Effector CD8-positive, alpha-beta T cell (primary cell): ENCODE results near the gene EBP.
"Not testable (repeated sequence)": the region's sequence is repeated elsewhere in the genome, so short reads cannot be mapped to it uniquely, and the experiment has no call there.

Experiments used
- DNase-seq: peaks from one replicate; lab custom pipeline; 2025; lab: John Stamatoyannopoulos, UW

The EBP gene

DNA sequence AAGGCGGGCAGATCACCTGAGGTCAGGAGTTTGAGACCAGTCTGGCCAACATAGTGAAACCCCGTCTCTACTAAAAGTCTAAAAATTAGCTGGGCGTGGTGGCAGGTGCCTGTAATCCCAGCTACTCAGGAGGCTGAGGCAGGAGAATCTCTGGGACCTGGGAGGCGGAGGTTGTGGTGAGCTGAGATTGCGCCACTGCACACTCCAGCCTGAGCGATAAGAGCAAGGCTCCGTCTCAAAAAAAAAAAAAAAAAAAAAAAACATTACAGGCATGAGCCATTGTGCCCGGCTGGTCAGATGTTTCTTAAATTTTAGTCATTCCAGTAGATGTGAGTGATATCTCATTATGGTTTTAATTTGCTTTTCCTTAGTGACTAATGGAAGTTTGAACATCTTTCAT is 4.2 kb downstream of the EBP start:
- not testable (repeated sequence) for DNase-seq

DNA sequence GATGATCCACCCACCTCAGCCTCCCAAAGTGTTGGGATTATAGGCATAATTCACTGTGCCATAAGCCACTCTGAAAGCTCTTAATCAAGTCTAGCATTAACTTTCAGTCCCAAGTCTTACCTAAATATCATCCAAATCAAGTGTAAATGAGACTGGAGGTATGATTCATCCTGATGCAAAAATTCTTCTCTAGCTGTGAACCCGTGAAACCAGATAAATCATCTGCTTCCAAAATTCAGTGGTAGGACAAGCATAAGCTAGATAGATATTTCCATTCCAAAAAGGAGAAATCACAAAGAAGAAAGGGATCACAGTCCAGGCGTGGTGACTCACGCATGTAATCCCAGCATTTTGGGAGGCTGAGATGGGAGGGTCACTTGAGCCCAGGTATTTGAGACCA is 9.1 kb downstream of the EBP start:
- no peak for DNase-seq

DNA sequence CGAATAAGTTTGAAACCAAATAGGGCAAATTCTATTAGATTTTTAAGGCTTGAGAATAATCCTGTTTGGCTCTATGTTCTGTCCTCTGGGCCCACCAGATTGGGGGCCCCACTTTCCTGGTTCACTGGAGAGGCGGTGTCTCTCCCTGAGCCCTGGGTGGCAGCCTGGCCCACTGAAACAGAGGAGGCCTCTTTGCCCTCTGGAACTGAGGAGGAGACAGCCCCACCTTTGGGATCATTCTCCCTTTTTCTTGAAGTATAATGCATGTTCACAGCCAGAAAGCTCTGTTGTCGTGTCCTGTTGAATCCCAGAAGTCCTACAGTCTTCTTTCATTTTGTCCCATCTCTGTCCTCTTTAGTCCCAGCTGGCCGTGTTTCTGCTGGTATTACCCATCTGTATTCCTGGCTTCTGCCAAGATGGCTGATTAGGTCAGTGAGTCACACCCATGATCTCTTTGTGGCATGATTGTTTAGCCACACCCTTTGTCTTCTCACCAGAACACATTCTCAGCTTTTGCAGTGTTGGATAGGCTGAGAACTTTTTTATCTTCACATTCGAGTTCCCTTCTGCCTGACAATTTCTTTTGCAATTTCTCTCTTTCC is 9.9 kb downstream of the EBP start:
- no peak for DNase-seq

DNA sequence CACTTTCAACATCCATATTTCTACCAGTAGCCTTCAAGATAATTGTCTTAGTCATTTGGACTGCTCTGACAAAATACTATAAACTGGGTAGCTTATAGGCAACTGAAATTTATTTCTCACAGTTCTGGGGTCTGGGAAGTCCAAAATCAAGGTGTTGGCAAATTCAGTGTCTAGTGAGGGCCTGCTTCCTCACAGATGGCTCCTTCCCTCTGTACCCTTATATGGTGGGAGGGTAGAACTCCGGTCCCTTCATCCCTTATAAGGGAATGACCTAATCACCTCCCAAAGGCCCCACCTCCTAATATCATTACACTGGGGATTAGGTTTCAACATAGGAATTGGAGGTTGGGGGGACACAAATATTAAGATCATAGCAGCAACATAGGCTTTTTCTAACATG is 10.6 kb downstream of the EBP start:
- no peak for DNase-seq

DNA sequence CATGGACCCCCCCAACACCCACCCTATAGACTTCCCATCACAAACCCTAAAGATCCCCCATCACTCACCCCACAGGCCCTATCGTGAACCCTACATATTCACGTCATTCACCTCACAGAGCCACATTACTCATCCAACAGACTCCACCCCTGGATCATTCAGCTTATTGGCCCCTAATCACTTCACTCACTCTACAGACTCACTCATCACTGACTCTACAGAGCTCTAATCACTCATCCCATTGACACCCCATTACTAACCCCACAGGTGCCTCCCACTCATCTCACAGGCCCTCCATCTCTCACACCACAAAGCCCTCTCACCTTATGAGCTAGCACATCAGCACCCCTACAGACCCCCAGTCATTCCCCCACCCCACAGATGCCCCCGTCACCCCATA is 11.6 kb downstream of the EBP start:
- DNase-seq: no peak

DNA sequence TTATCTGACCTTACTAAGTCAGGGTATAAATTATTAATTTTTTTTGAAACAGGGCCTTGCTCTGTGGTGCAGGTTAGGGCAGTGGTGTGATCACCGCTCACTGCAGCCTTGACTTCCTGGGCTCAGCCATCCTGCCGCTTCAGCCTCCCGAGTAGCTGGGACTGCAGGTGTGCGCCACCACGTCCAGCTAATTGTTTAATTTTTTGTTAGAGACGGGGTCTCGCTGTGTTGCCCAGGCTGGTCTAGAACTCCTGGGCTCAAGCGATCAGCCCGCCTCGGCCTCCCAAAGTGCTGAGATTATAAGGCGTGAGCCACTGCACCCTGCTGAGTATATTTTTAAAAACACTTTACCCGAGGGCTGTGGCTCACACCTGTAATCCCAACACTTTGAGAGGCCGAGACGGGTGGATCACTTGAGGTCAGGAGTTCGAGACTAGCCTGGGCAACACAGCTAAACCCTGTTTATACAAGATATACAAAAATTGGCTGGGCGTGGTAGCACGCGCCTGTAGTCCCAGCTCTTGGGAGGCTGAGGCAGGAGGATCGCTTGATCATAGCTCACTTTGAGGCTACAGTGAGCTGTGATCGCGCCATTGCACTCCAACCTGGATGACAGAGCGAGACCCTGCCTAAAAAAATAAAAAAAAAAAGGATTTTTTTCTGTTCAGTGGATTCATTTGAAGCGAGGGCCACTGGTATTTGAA is 17.2 kb downstream of the EBP start:
- no peak for DNase-seq

DNA sequence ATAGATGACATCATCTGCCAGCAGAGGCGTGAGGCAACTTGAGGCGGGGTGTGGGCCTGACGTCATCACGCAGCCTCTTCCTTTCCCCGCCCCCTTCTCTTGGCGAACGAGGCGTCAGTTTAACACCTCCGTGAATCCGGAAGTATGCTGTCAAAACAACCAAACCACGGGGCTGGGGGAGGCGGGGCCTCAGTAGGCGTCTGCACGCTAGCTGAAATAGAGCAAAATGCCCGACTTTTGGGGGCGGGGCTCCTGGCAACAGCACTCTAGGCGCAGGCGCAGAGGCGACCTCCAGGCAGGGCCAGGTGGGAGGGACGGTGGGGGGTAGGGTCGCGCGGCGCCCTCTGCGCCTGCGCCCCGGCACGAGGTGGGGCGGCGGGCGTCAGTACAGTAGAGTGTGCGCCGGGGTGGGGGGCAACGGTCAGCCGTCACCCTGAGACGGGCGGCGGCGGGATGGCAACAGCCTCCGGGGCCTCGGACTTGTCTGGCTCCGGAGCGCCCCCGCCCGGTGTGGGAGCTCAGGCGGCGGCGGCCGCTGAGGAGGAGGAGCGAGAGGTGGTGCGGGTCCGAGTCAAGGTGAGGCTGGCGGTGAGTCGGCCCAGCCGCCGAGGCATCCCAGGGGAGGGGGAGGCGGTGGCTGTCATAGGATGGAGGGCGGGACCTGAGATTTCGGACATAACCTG is 17.9 kb downstream of the EBP start, which contains the start of gene TBC1D25:
Gene TBC1D25, plus strand, starts transcription at position 370 of the 683 bp plus-strand sequence. Its CDS starts 84 bp downstream, at position 454.
- peak; percentile 94 for DNase-seq

DNA sequence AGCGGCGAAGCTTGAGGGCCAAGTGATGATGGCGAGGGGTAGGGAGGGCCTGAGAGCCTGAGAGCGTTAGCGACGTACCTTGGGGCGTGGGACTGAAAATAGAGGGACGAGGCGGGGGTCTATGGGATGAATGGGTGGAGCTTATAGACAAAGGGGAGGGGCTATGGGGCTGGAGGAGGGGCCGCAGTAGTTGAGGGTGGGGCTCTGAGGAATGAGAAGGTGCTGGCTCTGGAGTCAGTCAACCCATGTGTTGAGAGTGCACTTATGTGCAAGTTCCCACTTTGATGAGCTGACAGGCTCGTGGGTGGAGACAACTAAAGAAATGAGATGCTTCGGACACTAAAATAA is 18.4 kb downstream of the EBP start:
- DNase-seq: peak; percentile 46

DNA sequence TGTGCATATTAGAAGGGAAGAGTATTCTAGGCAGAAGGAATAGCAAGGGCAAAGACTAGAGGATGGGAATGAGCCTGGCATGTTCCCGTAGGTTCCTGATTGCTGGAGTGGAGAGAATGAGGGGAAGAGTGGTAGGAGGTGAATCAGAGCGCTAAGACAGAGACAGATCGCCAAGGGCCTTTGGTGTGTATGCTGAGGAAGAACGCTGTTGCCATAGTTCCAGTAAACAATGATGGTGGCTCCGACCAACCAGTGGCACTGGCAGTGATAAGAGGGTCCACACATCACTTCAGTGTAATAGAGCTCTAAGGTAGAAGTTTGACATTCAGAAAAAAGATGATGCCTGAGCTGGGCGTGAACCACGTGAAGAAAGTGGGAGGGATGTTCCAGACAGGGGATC is 18.9 kb downstream of the EBP start:
- no peak for DNase-seq

DNA sequence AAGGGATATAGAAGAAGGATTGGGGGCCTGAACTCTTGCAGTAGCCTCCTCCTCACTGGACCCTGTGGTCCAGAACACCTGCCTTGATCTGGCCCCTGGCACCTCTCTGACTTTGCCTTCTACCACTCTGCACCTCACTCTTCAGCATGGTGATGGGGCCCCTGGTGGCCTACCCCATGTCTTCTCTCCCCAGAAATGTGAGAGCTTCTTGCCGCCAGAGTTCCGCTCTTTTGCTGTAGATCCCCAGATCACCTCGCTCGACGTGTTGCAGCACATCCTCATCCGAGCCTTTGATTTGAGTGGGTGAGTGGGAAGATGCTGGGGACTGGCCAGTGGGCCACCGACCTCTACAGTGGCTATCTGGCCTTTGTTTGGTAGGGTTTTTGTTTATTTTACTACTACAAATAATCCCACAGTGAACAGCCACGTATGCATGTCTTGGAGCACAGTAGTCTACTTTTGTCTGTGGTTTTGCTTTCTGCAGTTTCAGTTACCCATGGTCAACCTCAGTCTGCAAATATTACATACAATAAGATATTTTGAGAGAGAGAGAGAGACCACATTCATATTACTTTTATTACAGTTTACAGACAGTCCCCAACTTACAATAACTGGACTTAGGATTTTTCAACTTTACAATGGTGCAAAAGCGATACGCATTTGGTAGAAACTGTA is 19.7 kb downstream of the EBP start:
- no peak for DNase-seq

DNA sequence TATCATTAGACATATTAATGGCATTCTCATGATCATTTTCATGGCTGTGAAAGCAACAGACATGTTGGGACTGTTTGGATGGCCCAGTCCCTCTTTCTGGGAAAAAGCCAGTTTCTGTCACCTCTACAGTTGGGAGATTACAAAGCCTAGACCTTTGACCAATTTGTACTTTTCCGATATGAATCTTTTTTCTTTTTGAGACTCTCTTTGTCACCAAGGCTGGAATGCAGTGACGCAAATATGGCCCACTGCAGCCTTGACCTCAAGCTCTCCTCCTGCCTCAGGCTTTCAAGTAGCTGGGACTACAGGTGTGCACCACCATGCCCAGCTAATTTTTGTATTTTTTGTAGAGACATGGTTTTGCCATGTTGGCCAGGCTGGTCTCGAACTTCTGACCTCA is 27.3 kb downstream of the EBP start:
- no peak for DNase-seq

DNA sequence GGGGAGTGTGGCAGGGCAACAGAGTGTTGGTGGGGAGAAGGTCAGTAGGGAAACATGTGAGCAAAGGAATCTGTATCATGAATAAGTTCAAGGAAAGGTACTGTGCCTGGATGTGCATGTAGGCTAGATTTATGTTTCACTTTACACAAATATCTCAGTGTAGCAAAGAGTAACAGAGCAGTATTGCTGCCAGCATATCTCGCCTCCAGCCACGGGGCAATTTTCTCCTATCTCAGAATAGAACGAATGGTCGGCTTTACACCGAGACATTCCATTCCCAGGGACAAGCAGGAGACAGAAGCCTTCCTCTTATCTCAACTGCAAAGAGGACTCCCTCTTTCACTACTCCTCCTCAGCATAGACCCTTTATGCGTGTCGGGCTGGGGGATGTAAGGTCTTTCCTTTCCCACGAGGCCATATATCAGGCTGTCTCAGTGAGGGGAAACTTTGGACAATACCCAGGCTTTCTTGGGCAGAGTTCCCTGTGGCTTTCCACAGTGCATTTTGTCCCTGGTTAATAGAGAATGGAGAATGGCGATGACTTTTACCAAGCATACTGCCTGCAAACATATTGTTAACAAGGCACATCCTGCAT is 34.2 kb downstream of the EBP start:
- not testable (repeated sequence) for DNase-seq

DNA sequence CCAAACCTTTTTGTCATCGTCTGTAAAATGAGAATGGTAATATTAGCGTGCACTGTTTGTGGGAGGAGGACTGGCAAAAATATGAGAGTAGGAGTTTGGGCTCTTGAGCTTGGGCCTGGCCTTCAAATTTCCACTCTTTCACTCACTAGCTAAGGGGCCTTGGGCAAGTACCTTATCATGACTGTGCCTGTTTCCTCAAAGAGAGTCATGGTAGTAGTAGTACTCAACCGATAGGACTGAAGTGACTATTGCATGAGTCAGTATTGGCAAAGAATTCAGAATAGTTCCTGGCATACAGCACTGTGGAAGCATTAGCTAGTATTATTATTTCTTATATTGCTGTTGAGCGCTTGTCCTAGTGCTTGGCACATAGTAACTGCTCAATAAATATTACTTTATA is 36.7 kb downstream of the EBP start:
- DNase-seq: no peak

DNA sequence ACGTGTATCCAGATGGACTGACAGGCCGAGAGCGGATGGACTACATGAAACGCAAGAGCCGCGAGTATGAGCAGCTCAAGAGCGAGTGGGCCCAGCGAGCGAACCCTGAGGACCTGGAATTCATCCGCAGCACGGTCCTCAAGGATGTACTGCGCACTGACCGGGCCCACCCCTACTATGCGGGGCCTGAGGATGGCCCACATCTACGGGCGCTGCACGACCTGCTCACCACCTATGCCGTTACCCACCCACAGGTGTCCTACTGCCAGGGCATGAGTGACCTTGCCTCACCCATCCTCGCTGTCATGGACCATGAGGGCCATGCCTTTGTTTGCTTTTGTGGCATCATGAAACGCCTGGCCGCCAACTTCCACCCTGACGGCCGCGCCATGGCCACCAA is 38.0 kb downstream of the EBP start:
- DNase-seq: no peak

DNA sequence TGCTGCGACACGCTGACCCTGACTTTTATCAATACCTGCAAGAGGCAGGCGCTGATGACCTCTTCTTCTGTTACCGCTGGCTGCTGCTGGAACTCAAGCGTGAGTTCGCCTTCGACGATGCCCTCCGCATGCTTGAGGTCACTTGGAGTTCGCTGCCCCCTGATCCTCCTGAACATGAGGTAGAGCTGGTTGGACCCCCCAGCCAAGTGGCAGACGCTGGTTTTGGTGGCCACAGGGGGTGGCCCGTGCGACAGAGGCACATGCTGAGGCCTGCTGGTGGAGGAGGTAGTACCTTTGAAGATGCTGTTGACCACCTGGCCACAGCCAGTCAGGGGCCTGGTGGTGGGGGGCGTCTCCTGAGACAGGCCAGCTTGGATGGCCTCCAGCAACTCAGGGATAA is 38.4 kb downstream of the EBP start:
- DNase-seq: no peak

DNA sequence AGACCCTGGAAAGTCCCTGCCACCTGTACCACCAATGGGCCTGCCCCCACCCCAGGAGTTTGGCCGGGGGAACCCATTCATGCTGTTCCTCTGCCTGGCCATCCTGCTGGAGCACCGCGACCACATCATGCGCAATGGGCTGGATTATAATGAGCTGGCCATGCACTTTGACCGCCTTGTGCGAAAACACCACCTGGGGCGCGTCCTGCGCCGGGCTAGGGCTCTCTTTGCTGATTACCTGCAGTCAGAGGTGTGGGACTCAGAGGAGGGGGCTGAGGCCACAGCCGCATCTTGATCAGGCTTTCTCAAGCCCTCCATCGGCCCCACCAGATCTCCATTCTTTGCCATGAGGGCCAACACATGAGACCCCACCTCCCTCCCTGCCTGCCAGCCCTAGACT is 39.1 kb downstream of the EBP start:
- DNase-seq: no peak

DNA sequence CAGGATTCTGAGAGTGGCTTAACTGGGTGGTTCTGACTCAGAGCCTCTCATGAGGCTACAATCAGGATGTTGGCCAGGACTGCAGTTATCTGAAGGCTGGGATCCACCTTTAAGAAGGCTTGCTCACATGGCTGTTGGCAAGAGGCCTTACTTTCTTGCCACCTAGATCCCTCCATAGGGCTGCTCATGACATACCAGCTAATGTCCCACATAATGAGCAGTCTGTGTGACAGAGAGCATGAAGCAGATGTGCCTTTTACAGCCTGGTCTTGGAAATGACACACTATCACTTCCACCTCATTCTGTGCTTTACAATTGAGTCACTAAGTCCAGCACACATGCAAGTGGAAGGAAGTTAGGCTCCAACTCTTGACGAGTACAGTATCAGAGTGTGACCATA is 48.4 kb downstream of the EBP start:
- no peak for DNase-seq

DNA sequence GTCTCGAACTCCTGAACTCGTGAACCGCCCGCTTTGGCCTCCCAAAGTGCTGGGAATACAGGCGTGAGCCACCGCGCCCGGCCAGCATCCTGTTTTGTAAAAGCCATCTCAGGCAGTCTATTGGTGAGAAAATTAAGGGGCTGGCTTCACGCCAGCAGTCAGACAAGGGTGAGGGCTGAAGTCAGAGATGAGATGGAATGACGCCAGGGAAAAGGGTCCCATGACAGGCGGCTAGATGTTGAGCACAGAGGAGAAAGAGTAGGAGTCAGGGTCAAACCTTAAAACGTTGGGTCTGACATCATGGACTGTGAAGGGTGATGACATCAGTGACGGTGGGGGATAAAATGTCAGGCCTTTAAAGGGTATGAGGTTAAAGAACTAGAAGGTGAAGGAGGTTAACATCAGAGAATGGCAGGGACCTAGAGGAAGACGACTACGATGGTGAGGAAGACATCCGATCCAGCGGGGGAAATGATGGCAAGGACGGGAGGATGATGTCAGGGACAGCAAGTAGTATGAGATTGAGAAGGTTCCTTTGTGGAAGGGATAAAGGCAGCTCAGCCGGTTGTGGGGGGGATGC is 52.2 kb downstream of the EBP start:
- DNase-seq: no peak

DNA sequence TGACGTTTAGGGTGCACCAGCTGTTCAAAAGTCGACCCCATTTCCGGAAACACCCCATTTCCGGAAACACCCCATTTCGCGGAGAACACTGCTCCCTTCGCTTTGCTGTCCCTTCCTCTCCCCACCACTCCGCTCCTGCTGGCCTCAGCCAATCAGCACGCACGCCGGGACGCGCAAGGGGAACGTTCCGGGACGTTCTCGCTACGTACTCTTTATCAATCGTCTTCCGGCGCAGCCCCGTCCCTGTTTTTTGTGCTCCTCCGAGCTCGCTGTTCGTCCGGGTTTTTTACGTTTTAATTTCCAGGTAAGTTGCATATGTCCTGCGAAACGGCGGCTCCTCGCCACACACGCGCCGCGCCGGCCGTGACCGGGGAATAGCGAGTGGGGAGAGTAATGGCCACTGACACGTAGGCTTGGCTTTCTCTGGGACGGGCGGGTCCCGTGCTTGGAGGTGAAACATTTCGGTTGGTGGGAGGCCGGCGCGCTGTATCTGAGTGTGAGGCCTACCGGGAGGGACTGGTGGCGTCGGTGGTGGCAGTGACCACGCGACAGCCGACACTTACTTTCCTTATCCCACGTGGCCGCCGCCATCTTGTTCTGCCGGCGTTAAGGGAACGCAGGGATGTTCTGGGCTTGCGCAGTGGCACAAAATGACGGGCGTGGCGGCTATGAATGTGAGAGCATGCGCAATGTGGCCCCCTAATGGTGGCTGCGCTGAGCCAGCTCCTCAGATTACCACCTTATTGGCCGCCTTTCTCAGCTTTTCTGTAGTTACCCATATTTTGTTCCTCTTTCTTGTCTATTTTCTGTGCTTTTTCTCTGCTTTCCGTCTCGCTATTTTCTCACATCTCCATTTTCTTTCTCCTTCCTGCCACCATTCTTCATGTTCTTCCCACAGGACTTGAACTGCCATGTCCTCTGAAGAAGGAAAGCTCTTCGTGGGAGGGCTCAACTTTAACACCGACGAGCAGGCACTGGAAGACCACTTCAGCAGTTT is 53.0 kb downstream of the EBP start, which contains the start of gene RBM3:
Gene RBM3, plus strand, starts transcription at position 215 of the 997 bp plus-strand sequence. Its CDS starts 697 bp downstream, at position 912.
- DNase-seq: peak; percentile 85

DNA sequence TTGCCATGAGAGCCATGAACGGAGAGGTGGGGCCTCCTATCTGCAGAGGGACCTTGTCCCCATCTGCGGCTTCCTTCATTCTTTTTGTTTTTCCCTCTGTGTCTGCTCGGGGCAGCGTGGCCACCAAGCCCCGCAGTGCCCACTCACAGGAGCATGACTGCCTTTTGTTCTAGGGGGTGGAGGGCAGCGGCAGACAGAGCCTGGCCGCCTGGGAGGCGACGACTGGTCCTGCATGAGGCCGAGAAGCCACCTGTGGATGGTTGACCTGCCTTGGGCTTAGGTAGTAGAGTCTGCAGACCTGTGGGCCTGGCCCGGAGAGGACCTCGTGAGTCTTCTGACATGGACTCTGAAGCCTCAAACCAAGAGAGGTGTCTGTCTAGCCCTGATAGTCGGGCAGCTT is 54.0 kb downstream of the EBP start:
- DNase-seq: no peak

DNA sequence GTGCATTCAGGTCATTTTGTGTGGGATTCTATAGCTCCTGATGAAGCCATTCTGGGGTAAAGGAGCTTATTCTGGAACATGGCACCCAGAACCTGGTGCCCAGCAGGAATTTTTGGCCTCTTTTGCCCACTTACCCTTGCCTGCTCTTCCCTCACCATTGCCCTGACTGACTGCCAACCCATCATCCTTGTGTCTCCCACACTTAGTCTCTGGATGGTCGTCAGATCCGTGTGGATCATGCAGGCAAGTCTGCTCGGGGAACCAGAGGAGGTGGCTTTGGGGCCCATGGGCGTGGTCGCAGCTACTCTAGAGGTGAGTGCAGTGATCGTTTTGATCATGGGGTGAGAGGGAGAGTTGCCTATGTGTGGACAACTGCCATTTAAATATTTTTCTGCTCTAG is 54.5 kb downstream of the EBP start:
- DNase-seq: no peak
